ENCODE data around the gene DGKH.

Gene DGKH

GRCh38 chr13:42280537-42280936 is 232.1 kb downstream of the DGKH start:
- no peak for DNase-seq

- DNase-seq: no peak
Measured at GRCh38 chr13:42283574-42283973, 235.1 kb downstream of the DGKH start.

GRCh38 chr13:42284068-42284467 is 235.6 kb downstream of the DGKH start:
- DNase-seq: no peak
